K562 (cell line): ENCODE measurements around the gene ADORA2A. TPM values are rescaled to one million over a fixed set of nuclear protein-coding genes. Genes with fewer than 3 reads are reported as not detected.

ENCODE experiments used
- ATAC-seq: fragments of 200-7000 bp; cut with Tn5 transposase; 3 replicates; pipeline ENCODE4 v1.9.1; 2020; ENCODE audit warnings: moderate library complexity
- BruUV-seq: library from RNA; stranded (reverse); fragments of 400-500 nt; replicated peaks from 2 replicates; lab custom pipeline; 2021; lab: Mats Ljungman, UMichigan
- CTCF ChIA-PET: fragments of 300-600 bp; formaldehyde crosslinking; extraction: SDS; loops from one replicate; lab custom pipeline; 2021; ENCODE audit warnings: low intra/inter-chr PET ratio; lab: Yijun Ruan, JAX
- POLR2A ChIA-PET: fragments of 300-600, 350-650 bp; sonication (Branson Sonifier 250); formaldehyde crosslinking; extraction: SDS; loops from one replicate; lab custom pipeline; 2021; ENCODE audit warnings: antibody characterized with exemption, inconsistent platforms; lab: Yijun Ruan, JAX
- DNase-seq, 4 experiments: peaks; one replicate each; pipeline versions ENCODE4 v3.0.0 to v3.0.0-alpha.2; 2011 to 2018; ENCODE audit warnings: low spot score in 3 of 4, mixed read lengths in 3 of 4; ENCODE audit errors: extremely low read depth in 1 of 4
- FAIRE-seq: peaks from 2 replicates; lab custom pipeline; 2011; peaks lifted over from hg19 to GRCh38; lab: Jason Lieb, UNC
- H2AFZ ChIP-seq: 2 replicates; pipeline ENCODE4 v1.6.0; 2011; ENCODE audit warnings: low read depth, low read length, control low read depth, inconsistent platforms
- H3K27ac ChIP-seq: fragments of 200-600 bp; 3 replicates; pipeline ENCODE4 v1.8.0; 2011; ENCODE audit warnings: low read depth, mild to moderate bottlenecking, control low read depth, inconsistent platforms, low read length, moderate library complexity, mixed read lengths; ENCODE audit errors: extremely low read depth
- H3K27me3 ChIP-seq, 2 experiments: fragments of 300-600 bp in 1 of 2; 2 replicates in 1 of 2; 3 replicates in 1 of 2; pipeline versions ENCODE4 v1.6.0 to v1.8.0; 2011; ENCODE audit warnings: inconsistent platforms in 2 of 2, low read length in 2 of 2, mild to moderate bottlenecking in 1 of 2, mixed read lengths in 1 of 2, moderate library complexity in 1 of 2; ENCODE audit not compliant: control insufficient read depth in 2 of 2, insufficient read depth in 2 of 2
- H3K36me3 ChIP-seq: fragments of 300-600 bp; 3 replicates; pipeline ENCODE4 v1.8.0; 2011; ENCODE audit warnings: mild to moderate bottlenecking, low read length, inconsistent platforms; ENCODE audit not compliant: control insufficient read depth, insufficient read depth
- H3K4me1 ChIP-seq, 2 experiments: fragments of 200-600 bp in 1 of 2; replicated peaks in 1 of 2; 2 replicates in 1 of 2; 3 replicates in 1 of 2; pipeline versions ENCODE4 v1.5.1 to v1.8.0; 2011; ENCODE audit warnings: inconsistent platforms in 2 of 2, low read length in 2 of 2, mild to moderate bottlenecking in 1 of 2, mixed read lengths in 1 of 2, moderate library complexity in 1 of 2; ENCODE audit not compliant: control insufficient read depth in 2 of 2, insufficient read depth in 2 of 2
- H3K4me2 ChIP-seq: 2 replicates; pipeline ENCODE4 v1.6.1; 2011; ENCODE audit warnings: low read length, control low read depth, inconsistent platforms, mixed read lengths; ENCODE audit not compliant: insufficient read depth
- H3K4me3 ChIP-seq: fragments of 200-600 bp; sonication (generic), shearing (Covaris generic); 2 replicates; pipeline ENCODE4 v1.5.1; 2016; ENCODE audit warnings: control low read depth, inconsistent platforms
- H3K79me2 ChIP-seq: fragments of 200-600 bp; 3 replicates; pipeline ENCODE4 v1.8.0; 2011; ENCODE audit warnings: low read length, inconsistent platforms; ENCODE audit not compliant: control insufficient read depth, insufficient read depth
- H3K9ac ChIP-seq, 2 experiments: 2 replicates each; pipeline versions ENCODE4 v1.6.0 to v1.6.1; 2011; ENCODE audit warnings: low read depth in 2 of 2, low read length in 2 of 2, control low read depth in 1 of 2, inconsistent platforms in 1 of 2, mild to moderate bottlenecking in 1 of 2, mixed read lengths in 1 of 2; ENCODE audit not compliant: insufficient read depth in 1 of 2
- H3K9me1 ChIP-seq: one replicate; pipeline ENCODE4 v1.6.0; 2011; ENCODE audit warnings: inconsistent platforms, mild to moderate bottlenecking, low read length, moderate library complexity; ENCODE audit not compliant: control insufficient read depth, insufficient read depth
- H3K9me3 ChIP-seq: replicated peaks from 2 replicates; pipeline ENCODE4 v1.5.1; 2011; ENCODE audit warnings: low read depth, low read length, inconsistent platforms; ENCODE audit not compliant: control insufficient read depth, insufficient read depth
- H4K20me1 ChIP-seq: replicated peaks from 2 replicates; pipeline ENCODE4 v1.6.1; 2011; ENCODE audit warnings: low read length, inconsistent platforms, mixed read lengths; ENCODE audit not compliant: control insufficient read depth, insufficient read depth
- KAT8 ChIP-seq: fragments of 450-650 bp; IDR thresholded peaks from 2 replicates; pipeline ENCODE4 v1.6.1; 2016; ENCODE audit warnings: low read depth, mild to moderate bottlenecking
- POLR3A ChIP-seq: IDR thresholded peaks from 2 replicates; pipeline ENCODE4 v1.6.1; 2011; ENCODE audit warnings: borderline replicate concordance, mild to moderate bottlenecking, moderate library complexity; ENCODE audit not compliant: insufficient read length, insufficient read depth; ENCODE audit errors: extremely low read depth
- SAFB2 ChIP-seq: fragments of 200-400 bp; formaldehyde crosslinking; IDR thresholded peaks from 2 replicates; pipeline ENCODE4 v1.6.1; 2018; ENCODE audit warnings: borderline replicate concordance, low read length, low read depth, moderate library complexity; ENCODE audit not compliant: severe bottlenecking
- SETDB1 ChIP-seq: IDR thresholded peaks from one replicate; pipeline ENCODE4 v1.6.1; 2012; ENCODE audit warnings: low read length, control low read depth, inconsistent platforms
- ZNF124 ChIP-seq: sonication (generic); formaldehyde crosslinking; IDR thresholded peaks from 2 replicates; pipeline ENCODE4 v1.8.1; 2022; ENCODE audit warnings: missing genetic modification reagents
- WGBS: fragments of 100-300 bp; shearing (Covaris generic); methylation state at CpG from one replicate; pipeline ENCODE4 v1.1.6; 2016; ENCODE audit warnings: low coverage, mixed read lengths; ENCODE audit not compliant: insufficient coverage; ENCODE audit errors: missing lambda C conversion rate; 5-methylcytosine and 5-hydroxymethylcytosine counted together
- in situ Hi-C: fragments of 300-500 bp; cut with MboI; formaldehyde crosslinking; loops from 4 replicates; pipeline ENCODE4 v1.15.0; 2018; ENCODE audit warnings: inconsistent platforms, mixed read lengths
- intact Hi-C: fragments of 100-400 bp; cut with micrococcal nuclease; formaldehyde crosslinking; loops from 2 replicates; pipeline ENCODE4 v1.14.2; 2022
- polyA plus RNA-seq, 8 experiments: library from polyadenylated mRNA; depleted of rRNA in 4 of 8; stranded (reverse) in 5 of 8; unstranded in 3 of 8; fragments of >200 nt; fragmentation: Nextera tagmentation in 2 of 8; fragmentation: Illumina TruSeq in 1 of 8; extraction: Ambion mirVana in 2 of 8; extraction: Trizol in 1 of 8; gene quantifications; 2 replicates each; pipeline versions ENCODE4 v1.2.1 to v1.2.3, GENCODE V29; 2011 to 2014; ENCODE audit warnings: inconsistent platforms in 1 of 8, missing spikeins in 1 of 8
- total RNA-seq, 7 experiments: library from RNA; depleted of rRNA in 6 of 7; stranded (reverse); fragments of >200 nt in 6 of 7; fragmentation: Illumina TruSeq in 2 of 7; extraction: Trizol in 2 of 7; gene quantifications; 2 replicates each; pipeline versions ENCODE4 v1.2.1 to v1.2.3, GENCODE V29; 2011 to 2021; ENCODE audit warnings: low replicate concordance in 1 of 7

The ADORA2A gene
- total and polyA plus RNA-seq, 9 of the 15 experiments (the other 6 are each of a cell fraction or from before 2014, with no cell fraction given) = 0.15 to 2.1 (median 0.66) TPM; not detected in 2

DNA sequence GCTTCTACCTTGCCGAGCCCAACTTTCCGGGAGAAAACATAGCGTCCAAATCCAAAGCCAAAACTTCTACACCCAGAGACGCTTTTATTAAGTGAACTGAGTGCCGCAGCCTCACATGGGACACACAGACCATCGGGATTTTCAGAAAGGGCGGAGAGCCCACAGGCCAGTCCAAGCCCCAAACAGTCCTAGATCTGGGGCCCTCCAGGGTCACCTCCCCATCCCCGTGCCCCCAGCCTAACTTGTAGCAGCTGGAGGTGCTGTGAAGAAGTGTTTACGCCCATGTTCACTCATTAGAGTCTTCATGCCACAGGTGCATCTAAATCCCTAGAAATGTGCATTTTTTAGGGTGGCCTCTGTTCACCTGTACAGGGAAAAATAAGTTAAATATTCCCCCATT is 14.1 kb upstream of the ADORA2A start:
- no peak overlapping the region for H3K27ac ChIP-seq
- no peak for FAIRE-seq
- peaks cover 27% of the 10 kb centered on the region; the same call in 1 of the 3 replicates for H3K36me3 ChIP-seq
- no peak overlapping the region for H3K9ac ChIP-seq
- H3K27me3 ChIP-seq = no peaks in the 10 kb centered on the region
- no peak overlapping the region for H3K4me3 ChIP-seq
- no peak for DNase-seq
- TF ChIP-seq KAT8 (no peak), SAFB2 (no peak), SETDB1 (no peak), POLR3A (no peak)
- TF ChIP-seq, all 486 proteins: peak for 0
- no peak overlapping the region for H2AFZ ChIP-seq
- CTCF ChIA-PET = no interaction called here
- H4K20me1 ChIP-seq = no peaks in the 10 kb centered on the region; the same call in 1 of the 2 replicates
- H3K4me2 ChIP-seq = no peak overlapping the region
- no peak for ATAC-seq
- WGBS = 93% methylated on average over 4 of the region's 9 CpGs
- intact Hi-C loops = no loop called here
- POLR2A ChIA-PET = interaction anchor here (0.6 kb wide), 1 partner anchor 48 kb away, joined by 3 read pairs; no protein-coding TSS in a partner anchor
- in situ Hi-C loops = loop anchor here (10.0 kb wide), 1 partner anchor 362 kb away; the partner anchor contains the start of gene PIWIL3
- no TSS peak for BruUV-seq
- no peaks in the 10 kb centered on the region for H3K9me3 ChIP-seq
- H3K9me1 ChIP-seq = no peaks in the 10 kb centered on the region
- no peaks in the 10 kb centered on the region; a peak in 2 of 5 replicates for H3K4me1 ChIP-seq
- H3K79me2 ChIP-seq = no peaks in the 10 kb centered on the region

DNA sequence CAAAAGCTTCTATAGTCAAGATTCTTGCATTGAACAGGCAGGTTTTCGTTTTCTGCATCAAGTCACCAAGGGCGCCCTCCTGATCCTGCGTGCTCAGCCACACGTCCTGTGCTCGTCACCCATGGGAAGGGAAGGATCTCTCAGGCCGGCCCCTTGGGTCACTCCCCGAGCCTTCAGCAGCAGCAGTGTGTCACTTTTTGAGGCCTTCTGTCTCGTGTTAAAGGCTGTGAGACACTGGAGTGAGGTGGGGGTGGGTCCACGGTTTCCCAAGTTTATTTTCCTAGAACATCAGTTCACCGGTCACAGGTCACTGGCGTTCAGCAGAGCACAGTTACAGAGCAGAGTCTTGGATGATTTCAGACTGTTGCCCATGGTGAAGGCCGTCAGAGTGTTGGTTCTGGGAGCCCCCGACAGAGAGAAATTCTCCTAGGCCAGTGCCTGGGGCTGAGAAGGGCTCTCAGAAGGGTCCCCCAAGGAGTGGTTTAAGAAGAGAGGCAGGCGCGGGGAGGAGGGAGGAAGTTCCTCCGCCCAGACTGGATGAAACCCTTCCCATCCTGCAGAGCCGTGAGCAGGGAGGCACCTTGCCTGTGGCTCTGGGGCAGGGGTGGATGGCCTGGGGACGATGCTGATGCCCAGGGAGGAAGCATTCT is 13.5 kb upstream of the ADORA2A start:
- Histone ChIP-seq H3K36me3 (peaks cover 23% of the 10 kb centered on the region; the same call in 1 of the 3 replicates), H3K4me2 (no peak overlapping the region), H3K79me2 (no peaks in the 10 kb centered on the region), H3K4me1 (no peaks in the 10 kb centered on the region; a peak in 2 of 5 replicates), H2AFZ (no peak overlapping the region), H3K9me1 (no peaks in the 10 kb centered on the region), H3K4me3 (no peak overlapping the region), H3K9ac (no peak overlapping the region), H3K9me3 (no peaks in the 10 kb centered on the region), H4K20me1 (no peaks in the 10 kb centered on the region), H3K27me3 (no peaks in the 10 kb centered on the region), H3K27ac (no peak overlapping the region)
- DNase-seq (no peak), ATAC-seq (no peak), FAIRE-seq (no peak)
- POLR2A ChIA-PET = no interaction called here
- no TSS peak for BruUV-seq
- in situ Hi-C loops = loop anchor here (10.0 kb wide), 1 partner anchor 361 kb away; the partner anchor contains the start of gene PIWIL3
- WGBS = 80% methylated on average over 14 of the region's 18 CpGs
- TF ChIP-seq ZNF124 = no peak
- intact Hi-C loops = no loop called here
- CTCF ChIA-PET = no interaction called here
